Hematopoietic multipotent progenitor cell treated with erythropoietin and hydrocortisone succinate and interleukin-3 and kit ligand, for 8 days (in vitro differentiated cells): Measurements from ENCODE around the gene LY6G5B.

Experiments used
- DNase-seq: peaks from one replicate; pipeline ENCODE4 v3.0.0-alpha.2; 2015

LY6G5B gene

DNA sequence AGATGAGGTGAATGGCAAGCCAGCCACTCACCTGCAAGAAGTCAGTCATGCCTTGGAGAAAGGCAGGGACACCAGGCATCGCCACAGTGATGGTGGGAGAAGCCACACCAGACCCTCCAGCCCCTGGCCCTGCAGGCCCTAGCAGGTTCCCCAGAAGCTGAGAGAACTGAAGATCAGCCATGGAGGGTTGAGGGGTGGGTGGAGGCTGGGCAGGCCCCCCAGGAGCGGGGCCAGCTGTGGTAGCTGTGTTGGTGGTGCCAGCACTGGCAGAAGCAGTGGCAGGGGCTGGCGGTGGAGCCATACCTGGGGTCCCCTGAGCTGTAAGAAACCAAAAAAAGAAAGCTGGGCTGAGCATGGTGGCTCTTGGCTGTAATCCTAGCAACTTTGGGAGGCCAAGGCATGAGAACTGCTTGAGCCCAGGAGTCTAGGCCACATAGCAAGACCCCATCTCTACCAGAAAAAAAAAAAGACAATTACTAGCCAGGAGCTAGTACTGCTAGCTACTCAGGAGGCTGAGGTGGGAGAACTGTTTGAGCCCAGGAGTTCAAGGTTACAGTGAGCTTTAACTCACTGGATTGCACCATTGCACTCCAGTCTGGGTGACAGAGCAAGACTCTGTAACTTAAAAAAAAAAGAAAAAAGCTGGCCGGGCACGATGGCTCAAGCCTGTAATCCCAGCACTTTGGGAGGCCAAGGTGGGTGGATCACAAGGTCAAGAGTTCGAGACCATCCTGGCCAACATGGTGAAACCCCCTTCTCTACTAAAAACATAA, 26.8 kb upstream of the LY6G5B start:
- no peak for DNase-seq

DNA sequence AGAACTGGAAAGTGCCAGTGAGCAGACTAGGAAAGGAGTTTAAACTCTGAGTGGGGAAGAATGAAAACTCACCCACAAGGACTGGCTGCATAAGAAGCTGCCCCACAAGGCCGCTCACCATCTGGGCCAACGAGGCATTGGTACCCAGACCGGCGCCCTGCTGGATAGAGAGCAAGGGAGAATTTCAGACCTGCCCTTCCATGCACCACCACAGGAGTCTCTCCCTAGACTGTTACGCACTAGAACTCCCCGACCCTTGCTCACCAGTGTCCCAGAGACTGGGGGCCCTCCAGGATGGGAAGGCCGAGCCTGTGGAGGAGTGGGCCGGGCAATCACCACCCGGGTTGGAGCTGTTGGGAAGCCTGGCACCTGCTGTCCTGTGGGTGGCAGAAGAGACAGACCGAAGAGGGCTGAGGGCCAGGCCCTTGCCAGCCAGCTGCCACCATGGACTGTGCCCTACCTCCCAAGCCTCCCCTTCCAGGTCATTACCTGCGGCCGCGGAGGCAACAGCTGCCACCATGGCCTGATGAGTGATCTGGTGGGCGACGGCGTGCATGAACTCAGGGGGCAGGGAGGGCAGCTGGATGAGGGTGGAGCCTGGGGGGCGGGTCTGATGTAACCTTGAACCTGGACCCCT, 25.8 kb upstream of the LY6G5B start:
- DNase-seq, result no peak

DNA sequence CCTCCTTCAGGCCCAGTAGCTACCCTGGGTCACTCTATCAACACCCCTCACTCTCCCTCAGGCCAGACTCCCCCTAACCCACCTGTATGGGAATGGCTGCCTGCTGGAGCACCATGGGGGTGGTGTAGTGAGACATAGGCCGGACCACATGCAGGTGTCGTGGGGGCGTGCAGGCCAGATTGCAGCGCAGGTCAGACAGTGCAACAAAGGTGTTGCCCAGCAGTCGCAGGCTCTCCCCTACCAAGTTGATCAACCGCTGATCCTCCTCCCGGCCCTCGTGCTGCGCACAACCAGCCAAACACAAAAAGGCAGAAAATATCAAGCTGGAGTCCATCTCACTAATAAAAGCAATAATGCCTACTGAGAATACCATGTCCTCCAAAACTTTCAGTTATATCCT, 24.5 kb upstream of the LY6G5B start:
- no peak for DNase-seq

DNA sequence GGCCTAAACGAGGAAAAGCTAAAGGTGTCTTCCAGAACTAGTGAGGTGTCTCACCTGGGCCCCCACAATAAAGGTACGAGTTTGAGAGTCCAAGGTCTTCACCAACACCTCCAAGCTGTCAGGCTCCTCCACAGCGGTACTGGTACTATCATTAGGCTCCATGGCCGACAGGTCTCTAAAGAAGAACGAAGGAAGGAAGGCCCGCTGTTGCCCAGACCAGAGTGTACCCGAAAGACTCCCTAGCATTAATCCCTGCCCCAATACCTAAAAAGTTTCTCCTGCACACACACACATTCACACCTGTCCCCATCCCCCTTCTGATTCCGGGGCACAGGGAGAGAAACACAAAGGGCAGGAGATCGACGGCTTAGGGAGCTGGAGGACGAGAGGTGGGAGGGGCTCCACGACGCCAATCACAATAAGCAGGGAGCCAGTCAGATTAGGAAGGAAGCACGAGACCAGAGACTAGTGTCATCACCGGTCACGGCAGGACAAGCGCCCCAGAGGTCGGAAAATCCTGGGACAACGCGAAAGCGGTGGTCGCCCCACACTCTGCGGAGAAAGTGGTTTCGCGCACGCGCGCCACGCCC, 18.1 kb upstream of the LY6G5B start:
- DNase-seq, result peak; percentile 77

DNA sequence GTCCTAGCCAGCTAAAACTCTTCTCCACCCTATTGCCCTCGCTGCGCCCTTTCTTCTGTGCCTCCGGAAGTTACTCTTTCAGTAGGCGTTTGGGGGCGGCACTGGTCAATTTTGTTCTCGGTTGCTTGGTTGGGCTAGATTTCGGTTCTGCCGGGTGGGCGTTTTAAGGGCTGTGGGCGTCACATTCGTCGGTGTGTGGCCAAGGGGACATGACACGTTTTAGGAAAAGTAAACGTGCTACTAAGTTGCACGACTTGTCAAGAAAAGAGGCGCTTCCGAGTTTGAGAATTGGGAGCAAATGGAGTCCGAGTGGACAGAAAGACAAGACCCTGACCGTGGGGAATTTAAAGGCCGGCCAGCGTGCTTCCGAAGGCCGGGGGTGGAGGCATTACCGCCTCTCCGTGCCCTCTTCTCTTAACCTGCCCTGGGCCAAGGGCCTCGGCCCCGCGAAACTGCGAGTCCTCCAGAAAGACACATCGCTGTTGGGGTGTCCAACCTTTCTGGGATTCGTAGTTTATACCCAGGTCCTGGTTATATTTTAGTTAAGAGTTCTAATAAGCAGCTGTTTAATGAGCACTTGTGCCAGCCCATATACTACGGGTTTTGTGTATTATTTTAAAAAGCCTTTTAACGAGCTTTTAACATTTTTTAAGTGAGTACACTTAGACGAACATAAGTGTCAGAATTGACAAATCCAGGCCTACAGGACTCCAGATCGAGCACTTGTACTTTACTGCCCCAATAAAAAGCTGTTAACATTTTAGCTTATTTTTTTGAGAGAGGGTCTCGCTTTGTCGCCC, 16.7 kb upstream of the LY6G5B start:
- DNase-seq, result no peak

DNA sequence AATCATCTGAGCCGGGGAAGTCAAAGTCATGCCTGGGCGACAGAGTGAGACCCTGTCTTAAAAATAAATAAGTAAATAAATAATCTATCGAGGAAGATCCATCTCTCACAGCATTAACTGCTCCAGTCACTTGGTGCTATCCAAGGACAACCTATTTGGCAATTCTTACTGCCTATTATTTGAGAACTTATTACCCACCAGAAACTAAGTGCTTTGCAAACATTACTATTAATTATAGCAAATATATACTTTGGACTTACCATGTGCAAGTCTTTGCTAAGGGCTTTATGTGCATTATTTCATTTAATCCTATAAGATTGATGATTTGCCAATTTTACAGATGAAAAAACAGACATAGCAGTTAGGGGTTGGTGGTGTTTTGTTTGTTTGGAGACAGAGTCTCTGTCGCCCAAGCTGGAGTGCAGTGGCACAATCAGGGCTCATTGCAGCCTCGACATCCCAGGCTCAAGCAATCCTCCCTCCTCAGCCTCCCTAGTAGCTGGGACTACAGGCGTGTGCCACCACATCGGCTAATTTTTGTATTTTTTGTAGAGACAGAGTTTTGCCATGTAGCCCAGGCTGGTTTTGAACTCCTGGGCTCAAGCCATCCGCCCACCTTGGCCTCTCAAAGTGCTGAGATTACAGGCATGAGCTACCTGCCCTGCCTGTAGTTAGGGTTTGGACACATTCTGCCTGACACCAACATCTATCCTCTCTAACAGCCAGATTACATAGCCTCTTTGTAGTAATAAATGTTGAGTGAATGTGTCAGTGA, 15.0 kb upstream of the LY6G5B start:
- no peak for DNase-seq

DNA sequence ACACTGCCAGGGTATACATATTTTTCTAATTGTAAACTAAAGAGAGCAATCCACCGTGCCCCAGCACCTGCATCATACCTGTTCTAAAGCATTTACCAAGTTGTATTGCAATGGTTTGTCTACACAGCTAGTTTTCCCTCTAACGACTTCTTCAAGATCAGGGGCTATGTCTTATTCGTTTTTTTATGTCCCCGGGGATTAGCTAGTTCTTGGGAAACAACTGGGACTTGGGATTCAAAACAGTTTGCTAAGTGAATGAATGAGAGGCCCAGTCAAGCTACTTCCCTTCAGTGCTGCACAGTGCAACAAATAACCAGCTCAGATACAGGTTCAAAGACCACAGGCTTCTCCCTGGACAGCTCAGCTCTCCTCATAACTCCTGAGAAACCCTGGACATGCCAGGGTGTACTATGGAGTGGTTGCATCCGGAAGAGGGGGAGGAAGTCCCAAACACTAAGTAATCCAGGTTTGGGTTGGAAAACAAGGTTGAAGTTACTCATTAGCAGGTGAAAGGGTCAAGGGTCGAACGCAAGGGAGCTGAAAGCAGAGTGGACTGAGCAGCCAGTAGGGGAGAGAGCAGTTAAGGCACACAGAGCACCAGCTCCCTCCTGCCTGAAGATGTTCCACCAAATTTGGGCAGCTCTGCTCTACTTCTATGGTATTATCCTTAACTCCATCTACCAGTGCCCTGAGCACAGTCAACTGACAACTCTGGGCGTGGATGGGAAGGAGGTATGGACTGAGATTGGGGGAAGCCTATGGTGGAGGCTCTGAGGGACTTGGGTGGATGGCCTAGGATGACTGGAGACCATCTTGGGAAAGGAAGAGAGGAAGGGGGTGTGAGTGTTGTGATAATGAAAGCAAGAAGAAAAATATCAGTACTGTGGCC, 14.2 kb upstream of the LY6G5B start, which contains the start of gene APOM:
APOM (plus strand) TSS at position 546 of the 889 bp plus-strand sequence; CDS start at position 619, 73 bp downstream.
- DNase-seq, result no peak

DNA sequence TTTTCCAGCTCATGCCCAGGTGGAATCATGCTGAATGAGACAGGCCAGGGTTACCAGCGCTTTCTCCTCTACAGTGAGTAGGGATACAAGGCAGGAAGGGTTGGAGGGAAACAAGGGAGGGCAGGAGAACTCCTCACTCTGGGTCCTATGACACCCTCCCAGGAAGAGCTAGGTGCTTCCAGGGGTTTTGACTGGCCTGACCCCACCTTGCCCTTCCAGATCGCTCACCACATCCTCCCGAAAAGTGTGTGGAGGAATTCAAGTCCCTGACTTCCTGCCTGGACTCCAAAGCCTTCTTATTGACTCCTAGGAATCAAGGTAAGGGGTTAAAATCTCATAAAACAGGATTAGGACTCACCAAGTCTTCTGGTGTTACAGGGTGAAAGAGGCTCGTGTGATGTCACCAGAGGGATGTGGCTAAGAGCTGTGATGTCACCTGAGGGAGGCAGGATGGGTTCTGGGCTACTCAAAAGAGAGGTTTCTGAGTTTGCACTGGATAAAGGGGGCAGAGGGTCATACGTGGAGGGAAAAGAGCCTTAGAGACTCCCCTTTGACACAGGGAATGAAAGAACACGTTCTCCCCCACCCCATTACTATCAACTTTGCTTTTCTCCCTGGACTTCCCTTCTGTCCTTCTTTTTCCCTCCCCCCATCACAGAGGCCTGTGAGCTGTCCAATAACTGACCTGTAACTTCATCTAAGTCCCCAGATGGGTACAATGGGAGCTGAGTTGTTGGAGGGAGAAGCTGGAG, 12.2 kb upstream of the LY6G5B start:
- no peak for DNase-seq

DNA sequence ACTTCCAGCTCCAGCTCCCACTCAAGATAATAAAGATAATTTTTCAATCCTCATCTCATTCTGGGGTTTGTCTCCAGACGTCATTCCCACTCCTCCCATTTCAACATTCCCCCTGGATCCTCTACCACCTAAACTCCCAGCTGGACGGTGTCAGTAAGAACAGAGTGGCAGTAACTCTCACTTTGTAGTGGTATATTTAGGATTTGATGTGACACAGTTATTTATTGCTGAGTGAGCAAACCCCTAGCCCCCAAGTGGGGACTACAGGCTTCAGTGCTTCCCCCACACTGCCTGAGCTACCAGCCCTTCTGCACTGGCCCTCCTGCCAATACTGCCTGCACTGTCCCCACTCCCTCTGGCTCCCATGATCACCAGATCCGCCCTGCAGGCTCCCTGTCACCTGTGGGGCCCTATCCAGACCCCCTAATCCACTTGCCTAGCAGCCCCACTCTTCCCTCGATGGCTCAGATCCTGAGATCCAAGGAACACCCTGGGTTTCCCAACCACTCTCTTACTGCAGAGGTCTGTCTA, 11.6 kb upstream of the LY6G5B start:
- no peak for DNase-seq

DNA sequence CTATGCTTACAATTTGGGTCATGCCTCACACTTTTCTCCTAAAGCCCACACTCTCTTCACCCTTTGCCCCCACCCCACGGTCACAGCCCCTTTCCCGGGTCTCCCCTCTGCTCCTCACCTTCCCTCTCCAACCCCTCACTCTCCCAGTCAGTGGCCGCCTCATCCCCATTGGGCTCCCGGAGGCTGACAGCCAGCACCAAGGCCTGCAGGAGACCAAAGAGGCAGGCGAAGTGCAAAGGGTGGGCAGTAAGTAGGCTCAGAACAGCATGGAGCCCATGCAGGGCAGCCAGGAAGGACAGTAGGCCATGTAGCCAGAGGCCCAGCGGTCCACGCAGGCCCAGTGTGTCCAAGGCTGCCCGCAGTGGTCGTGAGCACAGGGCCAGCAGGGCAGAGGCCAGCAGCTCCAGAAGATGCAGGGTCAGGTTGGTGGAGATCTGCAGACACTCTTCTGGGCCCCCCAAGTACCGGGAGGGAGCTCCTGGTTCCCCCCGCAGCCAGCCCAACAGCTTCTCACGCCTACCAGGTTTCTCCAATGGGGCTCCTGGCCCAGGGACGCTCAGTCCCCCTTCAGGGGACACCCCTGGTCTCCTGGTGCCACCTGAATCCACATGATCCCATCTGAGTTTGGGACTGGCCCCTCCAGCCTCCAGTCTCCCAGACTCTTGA, 10.7 kb upstream of the LY6G5B start:
- DNase-seq, result no peak

DNA sequence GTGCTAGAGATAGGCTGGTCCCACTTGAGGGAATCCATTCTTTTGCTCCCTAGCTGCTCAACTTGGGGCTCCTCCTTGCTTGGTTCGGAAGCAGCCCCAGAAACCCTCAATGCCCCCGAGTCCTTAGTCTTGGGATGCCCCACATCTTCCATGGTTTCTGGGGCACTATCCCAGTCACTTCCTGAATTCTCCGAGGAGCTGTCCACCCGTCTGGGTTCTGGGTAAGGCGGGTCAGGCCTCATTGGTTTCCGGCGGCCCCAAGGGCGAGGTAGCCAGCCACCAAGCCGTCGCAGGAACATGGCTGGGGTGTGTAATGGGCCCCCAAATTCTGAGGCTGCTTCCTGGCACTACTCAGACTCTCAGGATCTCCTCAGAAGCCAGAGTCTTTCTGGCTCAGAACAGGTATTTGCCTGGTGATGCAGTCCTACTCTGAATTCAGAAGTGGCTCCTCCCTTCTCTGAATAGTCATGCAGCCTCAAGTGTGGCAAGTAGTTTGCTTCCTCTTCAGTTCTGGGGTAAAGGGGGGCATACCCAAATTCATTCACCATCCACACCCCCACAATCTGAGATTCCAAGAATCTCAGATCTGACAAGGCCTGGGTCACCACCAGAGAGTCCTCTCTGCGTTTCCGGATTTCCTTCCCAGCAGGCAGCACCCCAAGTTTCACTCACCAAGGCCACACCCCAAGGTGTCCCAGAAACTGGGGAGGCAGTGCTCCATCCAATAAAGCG, 10.0 kb upstream of the LY6G5B start:
- peak; percentile 60 for DNase-seq

DNA sequence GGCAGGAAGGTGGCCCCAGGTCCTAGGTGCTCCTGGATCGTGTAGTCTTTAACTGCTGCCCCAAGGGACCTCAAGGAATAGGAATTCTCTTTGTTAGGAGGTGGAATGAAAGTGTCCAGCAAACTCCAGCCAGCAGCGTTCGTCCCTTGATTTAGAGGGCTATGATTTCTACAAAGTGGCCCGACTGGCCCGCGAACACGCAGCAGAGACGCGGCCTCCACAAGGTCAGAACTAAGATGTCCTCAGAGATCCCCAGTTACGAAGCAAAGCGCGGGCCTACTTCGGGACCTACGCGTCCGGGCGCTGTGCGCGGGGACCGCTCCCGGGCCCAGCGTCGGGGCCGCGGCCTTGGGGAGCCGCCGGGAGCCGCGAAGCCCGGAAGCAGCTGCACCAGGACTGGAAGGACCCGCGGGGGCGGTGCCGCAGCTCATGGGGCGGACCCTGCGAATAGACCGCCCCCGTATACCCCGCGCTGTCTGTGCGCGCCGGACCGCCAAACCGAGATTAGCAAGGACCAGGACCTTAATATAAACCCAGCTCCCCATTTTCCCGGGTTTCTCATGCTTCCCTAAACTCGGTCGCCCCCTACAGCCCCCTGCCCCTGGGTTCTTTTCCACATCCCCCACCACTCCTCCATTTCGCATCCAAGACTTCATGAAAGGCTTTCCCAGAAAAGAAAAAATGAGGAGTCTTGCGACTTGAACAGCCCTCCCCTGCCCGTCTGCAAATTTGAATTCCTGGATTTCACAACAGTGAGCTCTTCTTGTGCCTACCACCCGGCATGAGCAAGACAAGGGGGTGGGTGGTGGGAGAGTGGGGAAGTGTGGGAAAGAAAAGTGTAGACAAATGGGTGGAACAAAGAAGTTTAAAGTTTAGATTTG, 9.2 kb upstream of the LY6G5B start, which contains the start of gene C6orf47:
C6orf47 (minus strand) TSS at position 398 of the 881 bp plus-strand sequence. CDS start 831 bp downstream, outside the sequence.
- peak; percentile 87 for DNase-seq

DNA sequence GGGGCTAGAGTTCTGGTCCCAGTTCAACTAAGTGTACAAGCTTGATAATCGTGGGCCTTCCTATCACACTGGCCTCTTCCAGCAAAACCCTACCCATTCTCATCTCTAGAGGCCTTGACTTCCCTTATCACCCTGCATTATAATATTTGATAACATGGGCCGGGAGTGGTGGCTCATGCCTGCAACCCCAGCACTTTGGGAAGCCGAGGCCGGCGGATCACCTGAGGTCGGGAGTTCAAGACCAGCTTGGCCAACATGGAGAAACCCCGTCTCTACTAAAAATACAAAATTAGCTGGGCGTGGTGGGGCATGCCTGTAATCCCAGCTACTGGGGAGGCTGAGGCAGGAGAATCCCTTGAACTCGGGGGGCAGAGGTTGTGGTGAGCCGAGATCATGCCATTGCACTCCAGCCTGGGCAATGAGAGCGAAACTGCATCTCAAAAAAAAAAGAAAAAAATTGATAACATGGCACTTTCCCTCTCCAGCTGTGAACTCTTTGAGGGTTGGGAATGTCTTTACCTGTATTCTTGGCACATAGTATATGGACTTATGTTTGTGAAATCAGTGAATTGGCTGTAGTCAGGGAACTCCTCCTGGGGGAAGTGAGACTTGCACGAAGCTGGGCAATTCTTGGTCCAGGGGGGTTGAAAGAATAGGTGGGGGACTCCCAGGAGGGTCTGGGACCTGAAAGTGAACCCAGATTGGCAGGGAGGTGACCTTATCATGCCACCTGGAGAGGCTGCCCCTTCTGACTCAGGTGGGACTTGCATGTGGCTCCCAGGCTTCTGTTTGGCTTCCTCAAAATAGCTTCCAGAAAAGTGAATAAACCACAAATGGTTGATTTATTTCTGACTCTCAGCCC, 8.3 kb upstream of the LY6G5B start:
- peak; percentile 63 for DNase-seq

DNA sequence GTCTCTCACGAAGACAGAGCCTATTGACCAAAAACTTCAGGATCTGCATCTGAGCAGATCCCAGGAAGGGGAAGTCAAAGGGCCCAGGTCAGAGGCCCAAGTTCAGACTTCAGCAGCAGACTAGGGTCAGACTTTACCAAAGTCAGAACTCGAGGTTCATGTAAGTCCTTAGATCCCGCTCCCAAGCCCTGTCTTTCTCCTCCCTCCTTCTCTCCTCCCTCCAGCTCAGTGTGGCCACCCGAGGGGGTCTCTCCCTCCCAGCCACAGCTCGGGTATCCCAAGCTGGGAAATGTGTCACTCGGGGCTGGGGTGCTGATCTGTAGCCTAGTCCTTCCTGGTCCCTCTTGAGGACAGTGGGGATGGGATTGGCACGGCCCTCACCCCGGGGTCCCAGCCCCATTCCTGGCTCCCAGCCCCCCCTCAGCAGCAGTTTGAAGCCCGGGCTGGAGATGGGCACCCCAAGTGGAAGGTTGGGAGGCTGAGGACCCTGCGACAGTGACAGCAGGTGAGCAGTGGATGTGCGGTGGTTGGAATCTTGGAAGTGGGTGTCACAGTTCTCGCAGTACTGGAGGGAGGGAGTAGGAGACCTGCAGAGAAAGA, 7.6 kb upstream of the LY6G5B start:
- no peak for DNase-seq

DNA sequence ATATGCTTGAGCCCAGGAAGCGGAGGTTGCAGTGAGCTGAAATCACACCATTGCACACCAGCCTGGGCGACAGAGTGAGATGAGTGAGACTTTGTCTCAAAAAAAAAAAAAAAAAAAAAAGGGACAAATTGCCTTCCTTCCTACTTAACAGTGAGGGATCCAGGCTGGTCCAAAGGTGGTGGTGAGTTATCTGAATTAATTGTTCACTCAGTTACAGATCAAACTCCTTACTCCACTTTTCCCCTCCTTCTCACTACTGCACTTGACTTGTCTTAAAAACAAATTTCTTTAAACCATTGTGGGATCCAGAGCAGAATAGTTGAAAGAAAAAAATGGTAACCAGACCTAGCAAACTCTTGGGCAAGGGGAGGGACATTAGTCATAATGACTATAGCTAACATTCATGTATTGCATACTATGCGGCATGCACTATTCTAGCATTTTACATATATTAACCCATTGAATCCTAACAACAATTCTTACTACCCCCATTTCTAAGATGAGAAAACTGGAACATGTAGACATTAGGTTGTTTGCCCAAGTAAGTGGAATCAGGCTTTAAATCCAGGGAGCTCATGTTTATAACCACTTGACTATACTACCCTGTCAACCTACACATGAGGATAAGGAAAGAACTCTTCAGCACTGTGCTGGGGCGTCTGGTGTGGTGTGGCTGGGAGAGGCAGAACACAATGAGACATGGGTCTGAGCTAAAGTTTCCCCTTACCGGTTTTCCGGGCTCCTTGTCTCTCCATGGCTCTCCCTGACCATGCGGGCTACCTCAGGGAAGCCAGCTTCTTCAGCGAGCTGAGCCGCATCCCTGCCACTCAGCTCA, 6.4 kb upstream of the LY6G5B start:
- no peak for DNase-seq
